GM19025 (cell line): ENCODE measurements around the gene NUP210.

Source experiments
- ATAC-seq: cut with Tn5 transposase; IDR thresholded peaks from one replicate; pipeline ENCODE4 v1.9.1; 2021; ENCODE audit warnings: mild to moderate bottlenecking, low read depth, moderate library complexity; ENCODE audit not compliant: unreplicated experiment

NUP210 gene

DNA sequence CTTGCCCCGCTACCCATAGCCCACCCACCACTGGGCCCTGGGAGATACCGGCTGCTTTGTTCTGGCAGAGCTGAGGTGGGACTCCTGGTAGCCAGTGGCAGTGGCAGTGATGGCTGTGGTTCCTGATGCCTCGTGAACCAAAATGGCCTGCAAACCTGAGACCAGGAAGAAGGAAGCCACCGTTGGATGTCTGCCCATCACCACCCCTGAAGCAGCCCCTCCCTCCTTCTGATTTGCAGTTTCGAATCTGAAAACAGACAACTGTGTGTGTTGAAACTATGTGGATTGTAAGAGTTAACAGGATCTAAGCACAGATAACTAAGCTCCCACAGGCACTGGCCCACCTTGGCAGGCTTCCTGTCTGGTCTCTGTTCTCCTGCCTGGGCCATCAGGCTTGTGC lies 66.6 kb downstream of the NUP210 start:
- ATAC-seq = no peak

DNA sequence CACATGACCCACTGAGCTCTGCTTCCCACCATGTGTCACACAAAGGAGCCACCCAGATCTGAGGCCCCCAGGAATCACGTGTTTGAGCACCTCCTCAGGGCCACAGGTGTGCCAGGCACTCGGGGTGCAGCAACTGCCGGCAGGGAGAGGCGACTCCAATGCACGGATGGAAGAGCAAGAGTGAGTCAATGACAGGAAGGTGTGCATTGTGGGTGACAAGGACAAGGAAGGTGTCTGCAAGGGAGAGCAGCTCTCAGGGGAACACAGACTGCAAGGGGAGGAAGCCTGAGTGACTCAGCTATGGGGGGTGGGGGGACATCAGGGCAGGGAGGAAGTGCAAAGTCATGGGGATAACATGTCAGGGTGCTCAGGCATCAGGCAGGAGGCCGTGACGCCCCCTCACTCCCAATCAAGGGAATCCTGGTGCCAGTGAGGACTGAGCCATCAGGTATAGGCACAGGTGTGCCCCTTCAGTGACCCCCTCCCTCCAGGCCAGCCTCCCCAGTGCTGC lies 67.4 kb downstream of the NUP210 start:
- no peak for ATAC-seq

DNA sequence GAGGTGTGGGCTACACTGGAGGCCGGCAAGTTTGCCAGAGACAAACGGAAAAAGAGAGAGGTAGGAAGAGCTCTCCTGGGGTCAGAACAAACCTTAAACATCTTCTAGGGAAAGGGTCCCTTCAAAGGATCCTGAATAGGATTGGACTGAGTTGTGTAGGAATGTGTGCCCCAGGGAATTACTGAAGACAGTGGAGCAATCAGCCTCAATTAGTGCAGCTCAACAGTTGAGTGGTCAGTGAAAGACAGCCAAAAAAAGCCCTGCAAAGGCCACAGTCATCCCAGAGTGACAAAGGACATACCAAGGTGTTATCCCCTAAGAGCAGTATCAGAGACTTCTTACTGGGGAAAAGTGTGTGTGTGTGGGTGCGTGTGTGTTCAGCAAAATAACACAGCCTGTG lies 70.3 kb downstream of the NUP210 start:
- no peak for ATAC-seq

DNA sequence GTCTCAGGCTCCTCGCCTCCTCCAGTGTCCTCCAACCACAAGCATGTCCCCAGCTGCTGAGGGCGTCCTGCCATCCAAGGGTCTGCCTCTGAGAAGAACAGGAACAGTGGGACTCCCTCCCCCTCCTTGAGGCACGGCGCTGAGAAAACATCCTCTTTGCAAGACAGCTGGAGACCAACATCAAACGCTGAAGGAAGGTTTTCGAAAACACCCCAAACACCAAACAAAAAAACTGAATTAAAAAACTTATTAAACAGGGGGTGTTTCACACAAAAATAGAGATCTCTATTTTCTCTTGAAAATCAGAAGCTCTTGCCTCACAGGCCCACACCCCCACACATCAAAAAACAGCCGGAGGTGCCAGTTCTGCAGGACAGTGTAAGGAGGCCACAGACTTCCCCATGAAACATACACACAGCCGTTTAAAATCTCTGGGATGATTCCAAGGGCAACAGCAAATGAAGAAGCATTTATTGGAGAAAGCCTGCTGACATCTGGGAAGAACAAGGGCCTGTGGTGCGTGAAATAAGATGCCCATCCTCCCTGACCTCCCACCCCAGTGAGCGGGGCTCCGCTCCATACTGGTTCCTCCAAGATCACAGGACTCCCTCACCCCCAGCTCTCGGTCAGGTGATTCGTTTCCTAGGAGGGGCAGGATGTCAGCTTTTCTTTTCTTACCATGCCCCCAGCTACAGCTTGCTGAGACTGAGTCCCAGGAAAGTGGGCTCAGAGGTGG lies 71.3 kb downstream of the NUP210 start:
- no peak for ATAC-seq

DNA sequence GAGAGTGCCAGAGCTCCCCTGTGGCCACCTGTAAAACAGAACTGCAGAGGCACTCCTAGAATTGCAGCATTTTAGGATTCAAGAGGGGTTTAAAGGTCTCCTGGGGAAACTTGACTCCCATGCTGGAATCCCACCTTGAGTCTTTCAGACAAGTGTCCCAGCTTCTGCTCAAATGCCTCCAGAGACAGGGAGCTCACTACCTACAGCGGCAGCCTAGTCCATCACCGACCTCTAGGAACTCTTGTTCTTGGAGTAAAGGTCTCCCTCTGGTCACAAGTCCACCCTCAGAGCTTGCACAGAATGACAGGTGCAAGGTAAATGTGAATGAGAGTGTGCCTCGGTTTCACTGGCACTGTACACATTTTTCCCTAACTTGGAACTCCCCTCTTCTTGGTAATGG lies 72.0 kb downstream of the NUP210 start:
- no peak for ATAC-seq

DNA sequence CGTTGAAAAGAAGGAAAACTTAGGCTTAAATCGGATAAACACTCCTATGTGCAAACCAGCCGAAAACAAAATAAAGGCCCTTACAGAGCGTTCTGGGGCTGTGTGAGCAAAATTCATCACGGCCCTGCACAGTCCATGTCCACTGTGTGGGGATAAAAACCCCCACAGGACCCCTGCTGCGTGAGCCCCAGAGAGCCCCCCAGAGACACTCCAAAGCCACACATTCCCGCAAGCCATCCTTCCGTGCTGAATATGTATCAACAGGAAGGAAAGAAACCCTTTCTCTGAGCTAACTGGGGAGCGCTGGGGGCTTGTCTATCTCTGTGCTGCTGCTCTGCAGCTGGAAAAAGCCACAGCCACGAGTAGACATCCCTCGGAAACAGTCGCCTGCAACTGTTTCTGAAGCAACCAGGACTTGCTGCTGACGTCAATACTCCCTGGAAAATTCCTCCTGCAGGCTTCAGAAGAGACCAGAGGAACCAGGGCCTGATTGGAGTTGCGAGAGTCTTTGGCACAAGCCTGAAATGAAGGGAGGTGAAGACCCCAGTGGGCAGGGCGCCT lies 72.7 kb downstream of the NUP210 start:
- ATAC-seq = no peak

DNA sequence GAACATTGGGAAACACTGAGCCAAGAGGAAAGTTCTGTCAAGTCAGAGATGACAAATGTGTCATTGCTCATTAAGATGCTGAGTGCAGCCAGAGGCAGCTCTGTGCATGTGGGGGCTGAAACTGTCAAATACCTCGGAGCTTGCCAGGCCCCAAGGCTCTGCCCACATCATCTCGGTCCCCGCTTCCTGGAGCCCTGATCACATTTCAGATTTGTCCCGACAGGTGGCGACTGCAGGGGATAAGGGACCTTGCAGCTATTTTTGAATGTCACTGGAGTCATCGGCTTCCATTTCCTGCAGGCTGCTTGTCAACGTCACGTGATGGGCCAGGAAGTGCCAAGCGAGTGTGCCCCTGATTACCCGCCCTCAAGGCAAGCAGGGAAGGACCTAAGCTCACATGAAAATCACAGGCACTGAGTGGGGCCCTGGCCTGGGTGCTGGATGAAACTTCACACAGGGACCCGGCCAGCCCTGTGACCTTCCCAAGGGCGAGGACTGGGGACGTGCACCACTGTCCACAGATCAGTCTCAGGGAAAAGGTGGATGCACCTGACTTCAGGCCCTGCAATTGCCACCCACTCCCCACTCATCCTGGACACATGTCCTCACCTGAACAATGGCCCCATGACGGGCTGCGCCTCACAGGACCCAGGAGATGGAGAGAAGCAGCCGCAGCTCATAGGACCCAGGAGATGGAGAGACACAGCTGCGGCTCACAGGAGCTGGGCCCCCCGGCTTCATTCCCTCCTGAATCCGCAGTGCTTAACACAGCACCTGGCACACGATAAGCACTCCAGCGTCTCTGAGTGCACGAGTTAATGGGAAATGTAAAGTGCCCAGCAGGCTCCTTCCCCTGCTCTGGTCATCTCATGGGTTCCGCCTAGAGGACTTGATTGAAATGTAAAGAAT lies 73.4 kb downstream of the NUP210 start:
- ATAC-seq = no peak

DNA sequence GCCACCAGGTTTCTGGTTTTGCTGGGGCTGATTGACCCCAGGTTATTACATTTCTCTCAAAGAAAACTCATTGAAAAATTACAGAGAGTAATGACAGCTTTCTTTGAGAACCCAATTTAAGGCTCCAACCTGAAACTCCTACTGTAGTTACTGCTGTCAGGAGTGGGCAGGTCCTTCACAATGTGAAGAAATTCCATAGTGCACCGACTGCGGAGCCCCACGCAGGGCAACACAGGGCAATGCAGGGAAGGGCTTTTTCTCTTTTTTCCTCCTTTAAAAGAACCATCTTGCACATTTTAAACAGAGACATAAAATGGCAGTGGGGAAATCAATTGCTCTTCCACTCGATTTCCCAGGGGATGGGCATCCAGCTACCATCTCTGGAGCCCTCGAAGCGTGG lies 74.3 kb downstream of the NUP210 start:
- no peak for ATAC-seq

DNA sequence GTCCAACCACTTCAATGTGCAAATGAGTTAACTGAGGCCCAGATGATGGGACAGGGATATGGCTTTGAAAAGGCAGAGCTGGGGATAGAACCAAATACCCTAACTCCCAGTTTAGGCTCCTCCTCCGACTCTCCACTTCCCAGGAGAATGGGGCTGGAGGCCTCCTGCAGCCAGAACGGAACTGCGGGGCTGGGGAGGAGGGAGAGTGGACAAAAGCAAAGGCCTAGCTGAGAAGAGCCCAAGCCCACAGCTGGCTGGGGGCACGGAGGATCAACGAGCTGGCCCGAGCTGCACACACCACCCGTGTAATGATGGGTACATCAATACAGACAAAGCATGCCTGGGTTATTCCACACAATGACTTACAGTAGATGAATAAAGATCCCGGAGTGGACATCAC lies 74.8 kb downstream of the NUP210 start:
- ATAC-seq = no peak

DNA sequence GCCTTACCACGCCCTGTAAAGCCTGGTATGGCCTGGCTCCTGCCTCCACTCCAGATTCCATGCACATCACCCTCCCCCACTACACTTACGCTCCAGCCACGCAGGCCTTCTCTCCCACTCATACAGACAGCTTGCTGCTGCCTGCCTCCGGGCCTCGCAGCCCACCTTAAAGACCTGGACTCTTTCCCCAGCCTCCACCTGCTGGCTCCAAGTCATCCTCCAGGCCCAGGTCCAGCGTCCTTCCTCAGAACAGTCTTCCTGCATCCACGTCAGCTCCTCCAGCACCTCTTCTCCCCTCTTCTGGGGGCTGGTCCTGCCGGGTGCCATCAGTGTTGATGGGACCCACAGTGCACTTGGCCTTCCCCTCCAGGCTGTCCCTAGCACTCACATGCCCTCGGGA lies 75.5 kb downstream of the NUP210 start:
- ATAC-seq = no peak

DNA sequence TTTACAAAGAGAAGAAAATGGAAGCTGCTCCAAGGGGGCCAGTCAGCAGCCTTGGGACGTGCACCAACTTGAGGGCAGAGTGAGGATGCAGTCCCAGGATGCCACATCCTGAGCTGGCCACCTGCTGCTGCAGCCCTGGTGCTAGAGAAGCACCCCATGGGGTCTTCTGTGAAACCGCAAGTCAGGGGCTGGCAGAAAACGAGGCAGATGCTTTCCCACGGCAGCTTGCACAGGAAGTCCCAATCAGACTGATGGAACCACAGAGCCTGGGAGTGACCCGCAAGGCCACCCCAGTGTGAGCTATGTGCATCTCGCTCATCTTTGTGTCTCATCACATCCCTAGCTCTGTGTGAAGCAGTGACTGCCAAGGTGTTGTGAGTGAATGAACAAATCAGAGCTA lies 76.5 kb downstream of the NUP210 start:
- no peak for ATAC-seq

DNA sequence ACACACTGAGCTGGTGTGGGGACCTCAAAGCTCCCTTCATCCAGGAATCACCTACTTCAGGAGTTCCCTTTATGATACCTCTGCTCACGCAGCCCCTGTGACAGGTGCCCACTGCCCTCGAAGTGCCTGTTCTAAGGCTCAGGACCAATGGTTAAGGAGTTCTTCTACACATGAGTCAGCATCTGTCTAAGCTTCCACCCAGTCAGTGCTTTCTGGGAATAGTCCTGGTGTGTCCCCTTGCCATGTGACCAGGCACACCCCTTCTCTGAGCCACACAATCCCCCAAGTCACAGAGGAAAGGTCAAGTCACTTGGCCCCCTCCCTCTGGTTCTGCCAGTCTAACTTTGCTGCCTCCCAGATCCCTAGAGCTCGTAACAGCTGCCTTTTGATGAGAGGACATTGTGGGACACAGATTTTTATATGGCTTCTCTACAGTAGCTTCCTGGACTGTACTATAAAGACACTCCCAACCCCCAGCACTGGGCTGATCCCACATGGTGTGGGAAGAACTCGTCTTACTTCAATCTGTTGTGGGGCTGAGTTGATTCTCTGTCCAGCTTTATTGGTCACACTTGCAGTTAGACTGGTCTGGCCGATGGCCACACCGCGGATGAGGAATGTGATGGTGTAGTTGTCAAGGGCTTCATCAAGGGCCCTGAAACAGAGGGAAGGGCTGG lies 78.8 kb downstream of the NUP210 start:
- no peak for ATAC-seq

DNA sequence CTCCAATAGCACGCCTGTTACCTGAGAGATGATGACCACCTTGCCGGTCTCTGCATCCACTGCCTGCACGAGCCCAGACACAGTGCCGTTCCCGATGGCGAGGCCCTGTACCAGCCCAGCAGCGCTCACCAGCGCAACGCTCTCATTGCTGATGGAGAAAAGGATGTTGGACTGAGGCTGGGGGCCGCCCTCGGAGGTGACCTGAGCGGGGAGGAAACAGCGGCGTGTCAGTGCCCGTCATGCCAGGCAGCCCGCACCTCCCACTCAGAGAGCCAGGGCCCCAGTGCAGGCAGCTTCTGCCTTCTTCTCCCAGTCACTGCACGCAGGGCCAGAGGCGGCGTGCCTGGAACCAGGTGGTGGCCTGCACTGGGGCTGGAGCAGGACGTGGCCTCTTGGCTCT lies 80.3 kb downstream of the NUP210 start:
- ATAC-seq = no peak

DNA sequence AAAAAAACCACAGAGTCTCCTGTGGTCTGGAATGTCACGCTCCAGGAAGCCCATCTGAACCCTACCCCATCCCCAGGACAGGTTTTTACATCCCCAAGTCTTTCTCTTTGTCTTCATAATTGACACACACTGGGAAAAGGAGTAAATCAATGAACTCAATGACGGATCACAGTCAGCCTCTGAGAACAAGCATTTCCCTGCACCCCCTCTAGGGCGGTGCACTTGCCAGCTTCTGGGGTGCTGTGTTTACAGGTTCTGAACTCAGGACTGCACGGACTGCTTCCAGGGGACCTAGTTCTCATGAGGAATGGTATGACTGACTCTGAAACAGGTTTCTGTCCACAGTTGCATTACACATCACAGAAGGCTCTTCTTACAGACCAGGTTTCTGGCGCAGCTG lies 81.1 kb downstream of the NUP210 start:
- ATAC-seq = no peak

DNA sequence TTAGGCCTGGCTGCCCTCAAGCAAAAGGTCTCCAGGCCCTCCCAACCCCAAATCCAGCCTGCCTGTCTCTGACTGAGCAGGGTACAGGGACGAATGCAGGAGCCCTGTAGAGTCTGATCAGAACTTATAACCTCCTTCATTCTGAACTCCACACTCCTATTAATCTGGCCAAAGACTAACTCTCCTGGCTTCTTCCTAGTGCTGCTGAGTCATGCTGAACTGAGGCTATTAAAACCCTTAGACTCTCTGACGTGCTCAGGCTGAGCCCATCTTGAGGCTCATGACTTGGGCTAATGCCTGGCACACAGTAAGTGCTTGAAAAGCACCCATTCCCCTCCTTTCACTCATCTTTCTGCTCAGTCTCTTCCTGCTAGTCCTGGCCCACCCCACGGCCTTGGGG lies 81.9 kb downstream of the NUP210 start:
- no peak for ATAC-seq

DNA sequence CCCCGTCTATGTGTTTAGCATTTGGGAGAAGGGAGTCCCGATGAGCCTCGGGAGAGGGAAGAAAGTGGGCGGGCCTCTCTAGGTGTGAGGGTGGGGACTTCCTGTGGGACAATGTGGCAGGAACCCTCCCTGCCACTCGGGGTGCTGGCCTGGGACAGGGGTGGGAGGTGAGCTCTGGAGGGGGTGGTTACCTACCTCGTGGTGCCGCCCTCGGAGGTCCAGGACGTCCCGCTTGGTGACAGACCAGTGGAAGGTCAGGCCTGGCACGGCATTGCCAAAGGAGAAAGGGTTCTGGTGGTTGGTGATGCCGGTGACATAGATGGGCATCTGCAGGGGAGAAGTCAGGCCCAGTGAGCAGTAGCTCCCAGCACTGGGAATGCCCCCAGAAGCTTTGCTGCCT lies 83.5 kb downstream of the NUP210 start:
- ATAC-seq = no peak

DNA sequence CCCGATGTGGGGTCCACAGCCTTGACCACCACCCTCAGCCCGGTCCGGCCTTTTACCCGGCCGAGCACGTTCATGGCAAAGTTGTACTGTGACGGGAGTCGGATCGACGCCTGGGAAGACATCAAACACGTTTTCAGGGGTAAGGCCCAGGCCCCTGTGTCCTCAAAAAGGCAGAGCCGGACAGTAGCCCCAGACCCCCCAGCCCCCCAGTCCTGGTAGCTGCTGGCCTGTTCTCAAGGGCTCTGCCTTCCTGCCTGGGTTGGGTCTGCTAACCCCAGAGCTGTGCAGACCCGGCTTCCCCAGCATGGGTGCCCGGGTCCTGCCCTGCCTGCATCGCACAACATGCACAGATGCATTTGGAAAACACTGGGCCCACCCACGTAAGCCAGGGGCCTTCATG lies 84.6 kb downstream of the NUP210 start:
- ATAC-seq = no peak

DNA sequence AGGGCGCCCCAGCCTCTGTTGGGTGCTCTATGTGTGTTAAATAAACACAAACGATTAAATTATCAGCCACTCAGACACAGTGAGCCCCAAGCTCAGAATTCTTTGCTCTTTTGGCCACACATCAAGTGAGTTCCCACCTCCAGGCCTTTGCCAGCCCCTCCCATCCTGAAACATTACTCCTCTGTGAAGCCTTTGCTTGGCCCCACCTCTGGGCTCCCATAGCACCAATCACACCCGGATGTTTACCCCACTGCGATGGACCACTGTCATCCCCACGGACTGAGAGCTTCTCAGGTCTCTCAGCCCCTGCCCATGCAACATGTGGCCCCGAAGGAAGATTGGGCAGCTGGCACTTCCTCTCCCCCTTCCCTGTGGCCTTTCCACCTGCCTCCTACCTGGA lies 85.1 kb downstream of the NUP210 start:
- ATAC-seq = no peak

DNA sequence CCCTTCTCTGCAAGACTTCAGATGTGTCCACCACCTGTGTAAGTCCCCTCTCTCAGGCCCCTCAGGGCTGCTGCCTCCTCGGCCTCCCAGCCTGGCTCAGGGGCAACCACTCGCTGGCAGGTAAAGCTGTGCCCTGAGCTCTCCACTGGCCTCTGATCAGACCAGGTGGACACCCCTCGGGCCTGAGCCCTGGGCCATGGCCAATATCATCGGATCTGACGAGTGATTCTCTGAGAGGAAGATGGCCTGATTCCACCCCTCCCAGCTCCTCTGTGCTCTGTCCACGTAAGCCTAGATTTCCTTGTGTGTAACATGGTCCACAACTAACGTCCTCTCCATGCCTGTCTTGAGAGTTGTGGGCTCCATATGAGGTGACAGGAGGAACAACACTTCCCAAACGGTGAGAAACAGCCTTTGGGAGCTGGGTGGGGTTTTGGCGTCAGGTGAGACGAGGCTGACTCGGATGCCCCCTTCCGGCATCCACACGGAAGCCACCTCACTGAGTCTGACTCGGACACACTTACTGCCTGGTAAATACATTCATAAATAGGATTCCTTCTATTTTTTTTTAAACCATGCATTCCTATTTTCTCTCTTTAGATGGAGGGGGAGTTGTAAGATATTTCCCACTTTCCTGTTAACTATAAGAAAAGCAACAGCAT lies 86.8 kb downstream of the NUP210 start:
- ATAC-seq = no peak

DNA sequence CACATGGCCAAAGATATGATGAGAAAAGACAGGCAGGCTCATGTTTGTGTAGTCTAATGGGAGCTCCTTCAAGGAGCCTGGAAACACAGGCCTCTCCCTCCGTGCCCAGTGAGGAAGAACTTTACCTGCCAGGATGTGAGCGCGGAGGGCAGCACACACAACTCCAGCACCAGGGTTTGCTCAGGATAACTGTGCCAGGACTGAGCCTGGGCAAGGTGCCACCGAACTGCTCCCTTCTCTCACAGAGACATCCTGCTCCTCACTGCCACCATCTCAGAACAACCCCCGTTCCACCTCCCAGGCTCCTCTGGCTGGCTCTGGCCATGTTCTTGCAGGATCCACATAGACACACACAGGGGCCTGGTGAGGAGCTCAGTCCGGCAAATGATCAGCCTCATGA lies 87.4 kb downstream of the NUP210 start:
- no peak for ATAC-seq
